SK-N-MC (cell line): ENCODE data around the gene AHRR.

ENCODE experiments used
- EZH2 ChIP-seq: fragments of 200-600 bp; sonication (generic); IDR thresholded peaks from one replicate; pipeline ENCODE4 v1.6.1; 2017; ENCODE audit warnings: antibody characterized with exemption
- POLR2AphosphoS5 ChIP-seq: IDR thresholded peaks from 2 replicates; pipeline ENCODE4 v1.6.1; 2012; ENCODE audit warnings: mild to moderate bottlenecking, low read depth, low read length, borderline replicate concordance

DNA sequence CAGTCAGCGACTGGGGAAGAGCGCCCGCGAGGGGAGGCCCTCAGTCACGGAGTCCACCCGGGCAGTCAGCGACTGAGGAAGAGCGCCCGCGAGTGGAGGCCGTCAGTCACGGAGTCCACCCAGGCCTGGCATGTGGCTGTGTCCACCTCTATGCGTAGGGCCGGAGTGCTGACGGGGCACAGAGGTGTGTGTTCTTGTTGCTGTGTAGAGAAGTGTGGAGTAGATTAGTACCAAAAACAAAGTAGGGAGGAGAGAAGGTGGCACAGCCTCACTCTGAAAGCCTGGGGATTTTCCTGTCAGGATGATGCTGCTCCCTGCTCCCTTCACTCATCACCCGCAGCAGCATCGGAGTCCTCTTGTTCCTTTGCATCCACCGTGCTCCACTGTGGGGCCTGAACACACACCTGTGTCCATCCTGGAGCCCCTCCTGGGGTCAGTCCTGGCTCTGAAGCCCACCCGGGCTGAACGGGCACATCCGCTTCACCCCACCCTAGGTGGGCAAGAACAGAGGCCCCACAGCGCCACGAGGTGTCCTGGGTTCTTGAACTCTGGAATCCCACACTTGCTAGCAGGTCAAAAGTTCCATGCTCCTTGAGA, 37.9 kb downstream of the AHRR start:
- no peak for TF ChIP-seq POLR2AphosphoS5
- TF ChIP-seq EZH2 = no peak
